ENCODE measurements around the gene SLC2A14. TPM values are rescaled to one million over a fixed set of nuclear protein-coding genes. Genes with fewer than 3 reads are reported as not detected.
"Not testable (repeated sequence)": the region's sequence is repeated elsewhere in the genome, so short reads cannot be mapped to it uniquely, and the experiment has no call there.

SLC2A14 gene
- total RNA-seq, 1 donor from 2014 or later = under 0.01 TPM

DNA sequence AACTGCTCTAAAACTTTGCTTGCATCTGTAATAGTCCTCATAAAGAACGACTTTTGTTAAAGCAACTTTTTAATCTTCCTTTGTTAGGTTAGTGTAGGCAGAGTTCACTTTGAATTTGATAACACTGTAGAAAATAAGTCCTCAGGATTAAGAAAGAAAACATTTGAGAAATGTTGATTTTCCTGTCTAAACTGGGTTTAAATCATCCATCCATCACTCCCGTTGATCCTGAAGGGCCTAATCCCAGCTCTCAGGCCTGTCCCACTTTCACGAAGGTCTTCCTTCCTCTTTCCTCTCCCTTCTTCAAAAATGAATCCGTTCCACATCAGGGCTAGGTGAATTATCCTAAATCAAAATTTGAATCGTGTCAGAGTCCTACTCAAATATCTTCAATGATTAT lies 36.9 kb downstream of the SLC2A14 start:
- DNase-seq (ENCODE audit: low spot score in 2 of 2) (no peak), FAIRE-seq (no peak)

DNA sequence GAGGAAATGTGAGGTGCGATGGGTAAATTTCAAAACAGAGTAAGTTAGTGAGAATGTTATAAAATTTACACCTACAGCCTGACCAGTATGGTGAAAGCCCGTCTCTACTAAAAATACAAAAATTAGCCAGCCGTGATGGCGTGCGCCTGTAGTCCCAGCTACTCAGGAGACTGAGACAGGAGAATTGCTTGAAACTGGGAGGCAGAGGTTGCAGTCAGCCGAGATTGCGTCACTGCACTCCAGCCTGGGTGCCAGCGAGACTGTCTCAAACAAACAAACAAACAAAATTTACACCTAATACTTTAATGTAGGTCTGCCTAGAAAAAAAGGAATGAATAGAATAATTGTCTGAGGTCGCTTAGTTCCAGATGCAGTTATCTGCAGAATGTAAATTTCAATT lies 37.6 kb downstream of the SLC2A14 start:
- DNase-seq (ENCODE audit: low spot score in 2 of 2) (no peak), FAIRE-seq (no peak)

DNA sequence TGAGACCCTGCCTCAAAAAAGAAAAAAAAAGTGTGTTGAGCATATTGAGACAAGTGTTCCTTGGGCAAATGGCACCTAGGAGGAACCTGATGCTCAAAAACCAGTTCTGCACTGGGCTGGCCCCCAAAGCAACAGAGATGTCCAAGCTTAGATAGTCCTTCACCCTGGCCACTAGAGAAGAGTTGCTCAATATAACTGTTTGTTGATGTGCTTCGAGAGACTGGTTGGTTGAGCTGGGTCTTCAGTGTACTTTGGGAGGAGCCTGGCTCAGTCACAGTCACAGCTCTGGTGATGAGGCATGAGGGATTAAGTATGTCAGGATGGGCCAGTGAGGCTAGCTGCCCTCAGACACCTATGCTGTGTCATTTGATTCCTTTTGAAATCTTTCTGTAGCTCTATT lies 38.0 kb downstream of the SLC2A14 start:
- no peak for FAIRE-seq

DNA sequence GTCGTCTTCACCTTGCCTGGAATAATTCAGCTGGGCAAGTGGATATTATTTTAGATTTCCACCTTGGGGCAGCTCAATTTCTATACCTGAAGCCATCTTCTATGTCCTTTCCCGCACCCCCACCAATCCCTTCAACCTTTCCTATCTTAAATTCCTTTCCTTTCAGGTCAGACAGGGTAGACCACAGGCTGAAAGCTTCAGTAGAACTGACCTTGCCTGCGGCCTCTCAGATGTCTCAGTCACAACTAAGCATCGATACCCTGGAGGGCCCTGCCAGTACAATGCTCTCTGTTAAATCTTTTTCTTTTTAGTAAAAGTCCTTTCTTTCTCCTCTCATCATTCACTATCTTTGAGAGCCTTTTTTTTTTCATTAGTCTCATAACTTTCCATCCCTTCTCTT lies 38.9 kb downstream of the SLC2A14 start:
- no peak for FAIRE-seq
- no peak for DNase-seq (ENCODE audit: low spot score in 2 of 2)

More for the DNA sequence above, 38.0 kb downstream of the SLC2A14 start:
- DNase-seq (ENCODE audit: low spot score in 2 of 2) = no peak

DNA sequence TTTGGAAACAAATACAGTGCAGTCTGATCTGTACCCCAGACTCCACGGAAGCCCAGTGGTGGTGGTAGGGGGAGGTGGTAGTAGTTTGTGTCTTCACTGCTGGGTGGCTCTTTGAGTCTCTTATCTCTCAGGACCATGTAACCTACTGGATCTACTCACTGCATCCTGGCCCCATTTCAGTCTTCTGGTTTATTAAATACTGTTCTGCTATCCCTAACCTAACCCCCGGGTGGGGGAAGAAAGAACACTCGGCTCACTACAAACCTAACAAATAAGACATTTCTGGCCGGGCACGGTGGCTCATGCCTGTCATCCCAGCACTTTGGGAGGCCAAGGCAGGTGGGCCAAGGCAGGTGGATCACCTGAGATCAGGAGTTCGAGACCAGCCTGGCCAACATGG lies 39.5 kb downstream of the SLC2A14 start:
- not testable (repeated sequence) for DNase-seq (ENCODE audit: low spot score in 2 of 2); FAIRE-seq

DNA sequence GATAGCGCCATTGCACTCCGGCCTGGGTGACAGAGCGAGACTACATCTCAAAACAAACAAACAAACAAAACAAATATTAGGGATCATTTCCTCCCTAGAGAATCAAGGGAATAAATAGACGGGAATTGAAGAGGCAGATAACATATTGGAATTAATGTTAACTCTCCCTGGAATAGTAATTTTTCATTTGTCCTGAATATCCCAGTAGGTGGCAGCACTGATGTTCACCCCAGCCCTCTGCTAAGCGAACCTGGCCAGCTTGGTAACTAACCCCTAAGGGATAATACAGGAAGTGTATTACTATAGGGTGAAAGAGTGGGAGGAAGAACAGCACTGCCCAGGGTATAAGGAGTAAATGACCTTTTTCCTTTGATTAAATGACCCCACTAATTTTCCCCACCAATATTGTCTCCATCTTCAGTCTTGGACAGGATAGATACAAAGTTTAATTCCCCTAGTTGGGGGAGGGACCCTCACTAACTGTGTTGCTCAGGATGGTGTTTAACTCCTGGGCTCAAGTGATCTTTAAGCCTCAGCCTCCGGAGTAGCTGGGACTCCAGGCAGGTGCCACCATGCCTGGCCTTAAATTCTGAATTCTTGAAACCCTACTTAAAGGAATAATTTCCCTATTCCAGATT lies 40.5 kb downstream of the SLC2A14 start:
- DNase-seq (ENCODE audit: low spot score in 2 of 2) = peak; percentile 9 to 38
- no peak for FAIRE-seq

DNA sequence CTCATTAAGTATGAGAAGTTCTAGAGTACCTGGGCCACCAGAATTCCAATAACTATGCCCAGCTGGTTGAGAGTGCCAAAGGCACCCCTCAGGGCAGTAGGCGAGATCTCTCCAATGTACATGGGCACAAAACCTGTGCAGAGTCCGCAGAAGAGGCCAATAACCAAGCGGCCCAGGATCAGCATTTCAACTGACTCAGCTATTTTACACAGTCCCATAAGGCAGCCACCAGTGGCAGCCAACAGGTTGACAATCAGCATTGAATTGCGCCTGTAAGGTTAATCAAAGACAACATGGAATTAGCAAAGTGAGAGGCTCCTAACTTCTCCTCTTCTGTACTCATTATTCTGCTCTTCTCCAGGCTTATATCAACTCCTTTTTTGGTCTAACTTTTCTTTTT lies 43.0 kb downstream of the SLC2A14 start:
- not testable (repeated sequence) for FAIRE-seq; DNase-seq (ENCODE audit: low spot score in 2 of 2)

DNA sequence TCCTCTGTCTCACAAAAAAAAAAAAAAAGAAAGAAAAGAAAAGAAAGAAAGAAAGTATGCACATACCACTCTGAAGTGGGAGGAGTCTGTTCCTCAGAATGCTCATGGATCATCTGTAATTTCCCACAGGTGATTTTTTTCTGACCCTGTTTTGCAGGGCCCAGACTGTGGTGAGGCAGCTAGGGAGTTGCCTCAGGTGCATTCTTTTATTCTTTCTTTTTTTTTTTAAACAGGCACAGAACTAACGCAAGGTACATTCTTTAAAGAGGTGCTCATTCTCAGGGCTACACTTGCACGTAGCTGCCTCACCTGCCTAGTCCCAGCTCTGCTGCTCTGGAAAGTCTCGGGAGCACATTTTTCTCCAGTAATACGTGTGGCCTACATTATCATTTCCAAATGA lies 47.0 kb downstream of the SLC2A14 start:
- DNase-seq (ENCODE audit: low spot score in 2 of 2) = not testable (repeated sequence)

DNA sequence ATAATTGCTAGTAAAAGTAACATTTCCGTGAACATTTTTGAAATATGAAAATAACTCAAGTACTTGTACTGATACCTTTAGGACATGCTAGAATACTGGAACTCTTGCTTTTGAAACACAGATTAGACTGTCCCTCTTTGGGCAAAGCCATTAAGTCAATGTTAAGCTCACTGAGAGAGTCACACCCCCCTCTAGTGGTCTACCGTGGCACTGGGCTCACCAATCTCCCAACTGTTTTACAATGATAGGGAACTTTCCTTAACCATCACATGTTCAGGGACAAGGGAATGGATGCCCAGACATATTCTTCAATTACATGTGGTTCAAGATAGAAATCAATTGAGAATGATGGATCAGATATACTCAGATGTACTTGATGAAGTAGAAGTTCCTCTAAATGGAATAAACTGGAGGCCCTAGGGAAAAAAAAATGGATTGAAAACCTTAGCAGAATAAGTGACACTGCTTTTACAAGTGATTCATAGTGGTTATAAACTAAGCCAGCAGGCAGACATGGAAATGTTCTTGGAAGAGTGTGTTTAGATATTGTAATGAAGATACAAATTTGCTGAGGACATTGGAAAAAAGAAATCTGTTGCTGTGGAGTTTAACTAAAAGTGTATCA lies 65.7 kb downstream of the SLC2A14 start:
- DNase-seq (ENCODE audit: low spot score in 2 of 2) = peak; percentile 28 to 52
- no peak for FAIRE-seq

More for the DNA sequence above, 47.0 kb downstream of the SLC2A14 start:
- FAIRE-seq = not testable (repeated sequence)

DNA sequence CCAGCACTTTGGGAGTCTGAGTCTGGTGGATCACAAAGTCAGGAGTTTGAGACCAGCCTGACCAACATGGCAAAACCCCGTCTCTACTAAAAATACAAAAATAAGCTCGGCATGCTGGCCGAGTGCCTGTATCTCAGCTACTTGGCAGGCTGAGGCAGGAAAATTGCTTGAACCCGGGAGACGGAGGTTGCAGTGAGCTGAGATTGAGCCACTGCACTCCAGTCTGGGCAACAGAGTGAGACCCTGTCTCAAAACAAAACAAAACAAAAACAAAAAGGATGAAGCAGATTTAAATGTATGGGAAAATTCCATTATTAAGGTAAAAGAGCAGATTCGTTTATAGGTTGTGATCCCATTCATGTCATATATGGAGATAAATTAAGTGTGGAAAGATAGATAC lies 66.4 kb downstream of the SLC2A14 start:
- FAIRE-seq; DNase-seq (ENCODE audit: low spot score in 2 of 2): not testable (repeated sequence)

DNA sequence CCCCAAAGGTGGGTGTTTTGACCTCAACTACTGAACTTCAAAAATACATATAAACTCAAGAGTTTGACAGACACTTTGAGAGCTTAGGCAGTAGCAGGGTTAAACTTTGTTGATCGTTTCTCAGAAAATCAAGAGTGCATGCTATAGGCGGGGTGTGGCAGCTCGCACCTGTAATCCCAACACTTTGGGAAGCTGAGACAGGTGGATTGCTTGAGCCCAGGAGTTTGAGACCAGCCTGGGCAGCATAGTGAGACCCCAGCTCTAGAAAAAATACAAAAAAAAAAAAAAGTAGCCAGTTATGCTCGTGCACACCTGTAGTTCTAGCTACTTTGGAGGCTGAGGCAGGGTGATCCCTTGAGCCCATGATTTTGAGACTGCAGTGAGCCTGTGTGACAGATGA lies 71.3 kb downstream of the SLC2A14 start:
- no peak for DNase-seq (ENCODE audit: low spot score in 2 of 2)
- no peak for FAIRE-seq

DNA sequence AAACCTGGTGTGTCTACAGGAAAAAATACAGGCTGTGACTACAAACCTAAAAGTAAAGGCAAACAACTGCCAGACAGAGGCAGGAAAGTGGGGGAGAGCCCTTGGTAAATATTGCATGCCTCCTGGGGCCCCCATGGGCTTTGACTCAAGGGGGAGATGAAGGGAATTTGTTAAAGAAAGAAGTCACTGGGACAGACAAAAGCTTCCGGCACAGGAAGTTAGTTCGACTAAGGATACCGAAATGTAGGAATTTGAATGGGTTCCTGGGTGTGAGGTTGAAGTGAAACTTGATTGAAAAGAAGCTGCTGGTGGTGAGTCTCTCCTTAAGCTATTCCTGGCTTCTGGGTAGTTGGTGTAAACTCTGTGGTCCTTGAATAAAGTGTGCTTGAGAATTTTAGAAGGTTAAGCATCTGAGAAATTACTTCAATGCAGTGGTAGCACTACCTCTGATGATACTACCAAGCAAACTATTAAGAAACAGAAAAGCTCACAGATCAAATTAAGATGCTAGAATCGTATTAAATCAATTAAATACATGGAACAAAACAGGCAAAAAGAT lies 73.9 kb downstream of the SLC2A14 start:
- DNase-seq (ENCODE audit: low spot score in 2 of 2); FAIRE-seq: not testable (repeated sequence)

DNA sequence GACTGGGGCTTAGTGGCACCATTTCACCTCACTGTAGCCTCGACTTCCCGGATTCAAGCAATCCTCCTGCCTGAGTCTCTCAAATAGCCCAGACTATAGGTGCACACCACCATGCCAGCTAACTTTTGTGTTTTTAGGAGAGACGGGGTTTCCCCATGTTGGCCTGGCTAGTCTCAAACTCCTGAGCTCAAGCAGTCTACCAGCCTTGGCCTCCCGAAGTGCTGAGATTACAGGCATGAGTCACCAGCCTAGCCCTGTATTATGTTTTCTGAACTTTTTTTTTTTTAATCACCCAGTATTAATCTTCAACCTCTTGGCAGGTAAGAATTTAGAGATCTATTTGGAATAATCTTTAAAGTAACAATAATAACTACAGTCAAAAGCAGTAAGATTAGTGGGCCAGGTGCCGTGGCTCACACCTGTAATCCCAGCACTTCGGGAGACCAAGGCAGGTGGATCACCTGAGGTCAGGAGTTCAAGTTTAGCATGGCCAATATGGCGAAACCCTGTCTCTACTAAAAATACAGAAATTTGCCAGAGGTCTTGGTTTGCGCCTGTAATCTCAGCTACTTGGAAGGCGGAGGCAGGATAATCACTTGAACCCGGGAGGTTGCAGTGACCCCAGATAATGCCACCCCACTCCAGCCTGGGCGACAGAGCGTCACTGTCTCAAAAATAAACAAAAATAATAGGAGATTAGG lies 74.9 kb downstream of the SLC2A14 start:
- FAIRE-seq (no peak), DNase-seq (ENCODE audit: low spot score in 2 of 2) (no peak)

DNA sequence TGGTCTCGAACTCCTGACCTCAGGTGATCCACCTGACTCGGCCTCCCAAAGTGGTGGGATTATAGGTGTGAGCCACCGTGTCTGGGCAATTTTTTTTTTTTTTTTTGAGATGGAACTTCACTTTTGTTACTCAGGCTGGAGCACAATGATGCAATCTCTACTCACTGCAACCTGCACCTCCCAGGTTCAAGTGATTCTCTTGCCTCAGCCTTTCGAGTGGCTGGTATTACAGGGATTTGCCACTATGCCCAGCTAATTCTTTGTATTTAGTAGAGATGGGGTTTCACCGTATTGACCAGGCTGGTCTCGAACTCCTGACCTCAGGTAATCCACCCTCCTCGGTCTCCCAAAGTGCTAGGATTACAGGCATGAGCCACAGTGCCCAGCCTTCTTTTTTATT lies 75.4 kb downstream of the SLC2A14 start:
- DNase-seq (ENCODE audit: low spot score in 2 of 2); FAIRE-seq: not testable (repeated sequence)

DNA sequence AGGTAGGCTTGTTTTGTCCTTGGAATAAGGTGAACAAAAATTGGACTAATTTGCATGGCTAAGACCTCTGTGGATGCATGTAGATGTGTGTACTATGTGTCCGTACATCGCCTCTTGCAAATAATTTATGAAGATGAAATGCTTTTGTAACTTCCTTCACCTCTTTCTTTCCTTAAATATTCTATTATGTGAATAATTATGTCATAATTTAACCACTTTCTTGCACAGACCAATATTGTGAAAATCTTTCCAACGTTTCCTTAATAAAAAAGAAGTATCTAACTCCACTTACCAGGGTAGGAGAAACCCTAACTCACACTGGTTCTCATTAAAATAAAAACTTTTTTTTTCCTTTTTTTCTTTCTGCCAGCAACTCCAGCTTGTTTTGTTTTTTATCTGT lies 79.5 kb downstream of the SLC2A14 start:
- DNase-seq (ENCODE audit: low spot score in 2 of 2) (no peak), FAIRE-seq (no peak)

DNA sequence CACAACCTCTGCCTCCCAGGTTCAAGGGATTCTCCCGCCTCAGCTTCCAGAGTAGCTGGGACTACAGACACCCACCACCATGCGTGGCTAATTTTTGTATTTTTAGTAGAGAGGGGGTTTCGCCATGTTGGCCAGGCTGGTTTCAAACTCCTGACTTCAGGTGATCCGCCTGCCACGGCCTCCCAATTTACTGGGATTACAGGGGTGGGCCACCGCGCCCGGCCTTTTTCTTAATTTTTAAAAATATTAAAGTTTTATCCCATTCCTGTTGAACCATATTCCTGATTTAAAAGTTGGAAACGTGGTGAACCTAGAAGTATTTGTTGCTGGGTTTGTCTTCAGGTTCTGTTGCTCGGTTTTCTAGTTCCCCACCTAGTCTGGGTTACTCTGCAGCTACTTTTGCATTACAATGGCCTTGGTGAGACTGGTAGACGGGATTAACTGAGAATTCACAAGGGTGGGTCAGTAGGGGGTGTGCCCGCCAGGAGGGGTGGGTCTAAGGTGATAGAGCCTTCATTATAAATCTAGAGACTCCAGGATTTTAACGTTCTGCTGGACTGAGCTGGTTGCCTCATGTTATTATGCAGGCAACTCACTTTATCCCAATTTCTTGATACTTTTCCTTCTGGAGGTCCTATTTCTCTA lies 83.7 kb downstream of the SLC2A14 start, which contains the start of gene NANOG:
NANOG (plus strand) TSS at position 519 of the 645 bp plus-strand sequence. CDS start 213 bp downstream, outside the sequence.
- not testable (repeated sequence) for FAIRE-seq; DNase-seq (ENCODE audit: low spot score in 2 of 2)

DNA sequence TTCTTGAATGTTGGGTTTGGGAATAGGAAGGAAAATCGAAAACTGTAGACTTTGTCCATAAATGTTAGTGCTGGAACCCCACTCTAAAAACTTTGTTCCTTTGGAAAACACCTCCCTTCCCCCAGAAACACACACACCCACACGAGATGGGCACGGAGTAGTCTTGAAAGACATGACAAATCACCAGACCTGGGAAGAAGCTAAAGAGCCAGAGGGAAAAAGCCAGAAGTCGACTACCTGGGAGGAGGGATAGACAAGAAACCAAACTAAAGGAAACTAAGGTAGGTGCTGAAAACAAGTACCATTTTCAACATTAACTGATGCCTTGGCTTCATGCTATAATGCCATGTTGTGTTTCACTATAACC lies 84.4 kb downstream of the SLC2A14 start:
- no peak for FAIRE-seq
- no peak for DNase-seq (ENCODE audit: low spot score in 2 of 2)

DNA sequence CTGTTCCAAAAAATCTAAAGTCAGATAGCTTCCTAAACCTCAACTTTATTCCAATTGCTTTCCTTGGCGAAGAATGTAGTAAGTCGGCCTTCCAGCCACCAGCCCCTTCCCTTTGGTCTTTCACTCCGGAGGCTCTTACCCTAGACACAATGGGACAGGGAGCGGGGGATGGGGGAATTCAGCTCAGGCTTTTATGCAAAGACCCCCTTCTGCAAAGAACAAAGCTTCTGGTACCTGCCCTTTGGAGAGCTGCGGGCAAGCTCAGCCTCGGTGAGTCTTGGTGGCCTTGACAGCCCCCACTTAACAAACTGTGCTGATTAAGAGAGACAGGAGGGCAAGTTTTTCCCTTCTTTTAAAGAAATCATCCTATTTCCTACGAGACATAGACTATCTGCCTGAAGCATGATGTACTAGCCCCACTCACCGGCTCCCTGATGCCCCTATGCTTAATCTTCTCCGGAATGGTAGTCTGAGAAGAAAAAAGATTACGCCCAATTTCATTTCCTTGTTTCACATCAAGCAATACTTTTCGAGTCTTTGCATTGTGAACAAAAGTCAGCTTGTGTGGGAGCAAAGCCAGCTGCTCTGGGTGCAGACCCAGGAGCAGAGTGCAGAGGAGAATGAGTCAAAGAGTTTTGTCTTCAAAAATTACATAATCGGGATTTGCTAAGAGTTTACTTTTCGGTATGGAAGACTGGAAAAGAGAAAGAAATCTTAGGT lies 85.0 kb downstream of the SLC2A14 start:
- DNase-seq (ENCODE audit: low spot score in 2 of 2) (no peak), FAIRE-seq (no peak)

DNA sequence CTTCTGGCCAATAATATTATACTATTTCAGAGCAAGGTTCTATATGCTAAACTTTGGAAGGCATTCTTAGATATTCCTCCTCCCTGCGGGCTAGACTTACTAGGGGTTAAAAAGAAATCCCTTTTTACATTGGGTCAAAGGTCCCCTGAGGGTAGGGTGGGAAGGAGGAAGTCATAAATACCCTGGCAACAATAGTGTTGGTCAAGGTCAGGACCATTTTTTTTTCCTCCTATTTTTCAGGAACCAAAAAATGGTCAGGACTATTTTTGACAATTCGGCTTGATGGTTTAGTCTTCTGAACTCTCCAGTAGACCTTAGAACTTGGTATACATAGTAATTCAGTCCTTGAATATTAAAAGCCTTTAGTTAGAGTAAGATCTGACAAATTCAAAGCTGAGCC lies 88.0 kb downstream of the SLC2A14 start:
- FAIRE-seq = no peak
- no peak for DNase-seq (ENCODE audit: low spot score in 2 of 2)

DNA sequence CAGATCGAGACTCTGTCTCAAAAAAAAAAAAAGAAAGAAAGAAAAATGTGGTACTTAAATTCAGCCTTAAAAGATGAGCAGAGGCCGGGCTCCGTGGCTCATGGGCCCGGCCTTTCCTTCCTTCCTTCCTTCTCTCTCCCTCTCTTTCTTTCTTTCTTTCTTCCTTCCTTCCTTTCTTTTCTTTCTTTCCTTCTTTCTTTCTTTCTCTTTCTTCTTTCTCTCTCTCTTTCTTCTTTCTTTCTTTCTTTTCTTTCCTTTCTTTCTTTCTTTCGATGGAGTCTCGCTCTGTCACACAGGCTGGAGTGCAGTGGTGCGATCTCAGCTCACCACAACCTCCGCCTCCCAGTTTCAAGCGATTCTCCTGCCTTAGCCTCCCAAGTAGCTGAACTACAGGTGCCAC lies 89.3 kb downstream of the SLC2A14 start:
- not testable (repeated sequence) for FAIRE-seq; DNase-seq (ENCODE audit: low spot score in 2 of 2)
